CD8-positive, alpha-beta memory T cell (primary cell): ENCODE results near the gene DHX8. TPM values are rescaled to one million over a fixed set of nuclear protein-coding genes. Genes with fewer than 3 reads are reported as not detected.

Source experiments
- CTCF ChIA-PET: fragments of 350-600 bp; sonication (Branson Sonifier 250); formaldehyde crosslinking; loops from one replicate; lab custom pipeline; 2021; ENCODE audit warnings: antibody characterized with exemption; lab: Charles Lee
- POLR2A ChIA-PET: fragments of 350-600 bp; sonication (Branson Sonifier 250); formaldehyde crosslinking; loops from one replicate; lab custom pipeline; 2021; ENCODE audit warnings: antibody characterized with exemption; lab: Charles Lee
- DNase-seq, 5 donors: peaks; one replicate each; pipeline versions ENCODE4 v3.0.0 to v3.0.0-alpha.2; 2020 to 2022; ENCODE audit warnings: mixed read lengths in 1 of 5
- H3K27ac ChIP-seq: one replicate; pipeline ENCODE4 v1.7.0; 2013; ENCODE audit warnings: low read depth, mild to moderate bottlenecking, low read length, moderate library complexity
- H3K27me3 ChIP-seq: 2 replicates; pipeline ENCODE4 v1.7.0; 2013; ENCODE audit warnings: low read length, mild to moderate bottlenecking; ENCODE audit not compliant: insufficient read depth, poor library complexity, severe bottlenecking
- H3K36me3 ChIP-seq: 2 replicates; pipeline ENCODE4 v1.7.0; 2013; ENCODE audit warnings: mild to moderate bottlenecking, low read length, moderate library complexity; ENCODE audit not compliant: insufficient read depth
- H3K4me1 ChIP-seq: 2 replicates; pipeline ENCODE4 v1.7.0; 2013; ENCODE audit warnings: mild to moderate bottlenecking, low read length, moderate library complexity; ENCODE audit not compliant: insufficient read depth
- H3K4me3 ChIP-seq: 2 replicates; pipeline ENCODE4 v1.7.0; 2013; ENCODE audit warnings: mild to moderate bottlenecking, low read length
- H3K9me3 ChIP-seq: 2 replicates; pipeline ENCODE4 v1.7.0; 2013; ENCODE audit warnings: mild to moderate bottlenecking, low read length
- H3K27ac Mint-ChIP-seq, 8 donors: one replicate each; pipeline ENCODE4 v1.8.0; 2020 to 2021; ENCODE audit warnings: mixed read lengths in 8 of 8, mild to moderate bottlenecking in 6 of 8, inconsistent platforms in 3 of 8, moderate library complexity in 3 of 8
- H3K27me3 Mint-ChIP-seq, 2 donors: one replicate each; pipeline ENCODE4 v1.8.0; 2020 to 2021; ENCODE audit warnings: mixed read lengths in 2 of 2, mild to moderate bottlenecking in 1 of 2, moderate library complexity in 1 of 2
- H3K36me3 Mint-ChIP-seq, 3 donors: one replicate each; pipeline ENCODE4 v1.8.0; 2020 to 2021; ENCODE audit warnings: mixed read lengths in 3 of 3, inconsistent platforms in 1 of 3, mild to moderate bottlenecking in 1 of 3
- H3K4me1 Mint-ChIP-seq, 3 donors: one replicate each; pipeline ENCODE4 v1.8.0; 2020 to 2021; ENCODE audit warnings: mixed read lengths in 3 of 3, inconsistent platforms in 1 of 3, mild to moderate bottlenecking in 1 of 3
- H3K4me3 Mint-ChIP-seq, 7 donors: one replicate each; pipeline ENCODE4 v1.8.0; 2020 to 2021; ENCODE audit warnings: mixed read lengths in 7 of 7, mild to moderate bottlenecking in 6 of 7, moderate library complexity in 4 of 7, inconsistent platforms in 2 of 7
- H3K9me3 Mint-ChIP-seq, 5 donors: one replicate each; pipeline ENCODE4 v1.8.0; 2020 to 2022; ENCODE audit warnings: mixed read lengths in 5 of 5, mild to moderate bottlenecking in 3 of 5, moderate library complexity in 2 of 5, inconsistent platforms in 1 of 5
- polyA plus RNA-seq: library from polyadenylated mRNA; unstranded; fragments of 300-500 nt; fragmentation: Illumina TruSeq; gene quantifications from one replicate; pipeline ENCODE4 v1.2.3, GENCODE V29; 2021
- total RNA-seq, 2 experiments: library from RNA; stranded (reverse); gene quantifications; one replicate each; pipeline ENCODE4 v1.2.3, GENCODE V29; 2021

DHX8 gene
- total and polyA plus RNA-seq, 3 experiments from 2014 or later, result 41.6 to 70.8 (median 64.8) TPM

- no peak overlapping the region for H3K4me3 Mint-ChIP-seq
- CTCF ChIA-PET, result no interaction called here
- H3K27ac ChIP-seq, result no peak overlapping the region
- H3K4me1 ChIP-seq, result no peaks in the 10 kb centered on the region
- H3K27me3 Mint-ChIP-seq, result no peaks in the 10 kb centered on the region
- DNase-seq, result no peak
- no peak overlapping the region for H3K27ac Mint-ChIP-seq
- H3K36me3 Mint-ChIP-seq, result peaks cover 18 to 88% (median 38%) of the 10 kb centered on the region in 3 donors
- H3K9me3 ChIP-seq, result no peaks in the 10 kb centered on the region
- H3K4me1 Mint-ChIP-seq, result peaks cover 0 to 9% (median 0%) of the 10 kb centered on the region in 3 donors
- no peak overlapping the region for H3K4me3 ChIP-seq
- no peaks in the 10 kb centered on the region for H3K9me3 Mint-ChIP-seq
- POLR2A ChIA-PET, result no interaction called here
- no peaks in the 10 kb centered on the region for H3K27me3 ChIP-seq
- H3K36me3 ChIP-seq, result peaks cover 69% of the 10 kb centered on the region
These were observed 33.4 kb downstream of the DHX8 start for GRCh38 chr17:43517161-43517560.

GRCh38 chr17:43517615-43518386 lies 34.0 kb downstream of the DHX8 start:
- H3K9me3 ChIP-seq, result no peaks in the 10 kb centered on the region
- H3K36me3 ChIP-seq, result peaks cover 68% of the 10 kb centered on the region
- Mint-ChIP-seq H3K9me3 (no peaks in the 10 kb centered on the region), H3K27me3 (no peaks in the 10 kb centered on the region), H3K4me3 (no peak overlapping the region), H3K27ac (no peak overlapping the region), H3K36me3 (peaks cover 18 to 85% (median 32%) of the 10 kb centered on the region in 3 donors), H3K4me1 (peaks cover 0 to 9% (median 0%) of the 10 kb centered on the region in 3 donors)
- CTCF ChIA-PET, result no interaction called here
- no peak overlapping the region for H3K27ac ChIP-seq
- POLR2A ChIA-PET, result no interaction called here
- no peaks in the 10 kb centered on the region for H3K4me1 ChIP-seq
- H3K4me3 ChIP-seq, result no peak overlapping the region
- H3K27me3 ChIP-seq, result no peaks in the 10 kb centered on the region
- no peak for DNase-seq

GRCh38 chr17:43521389-43521788 lies 37.6 kb downstream of the DHX8 start:
- POLR2A ChIA-PET, result no interaction called here
- Histone ChIP-seq H3K27ac (no peak overlapping the region), H3K4me1 (no peaks in the 10 kb centered on the region), H3K36me3 (peaks cover 80% of the 10 kb centered on the region), H3K27me3 (no peaks in the 10 kb centered on the region), H3K4me3 (no peak overlapping the region), H3K9me3 (no peaks in the 10 kb centered on the region)
- CTCF ChIA-PET, result no interaction called here
- H3K4me3 Mint-ChIP-seq, result no peak overlapping the region
- H3K9me3 Mint-ChIP-seq, result no peaks in the 10 kb centered on the region
- H3K36me3 Mint-ChIP-seq, result peaks cover 18 to 95% (median 37%) of the 10 kb centered on the region in 3 donors
- H3K27me3 Mint-ChIP-seq, result no peaks in the 10 kb centered on the region
- H3K27ac Mint-ChIP-seq, result no peak overlapping the region
- DNase-seq, result no peak
- H3K4me1 Mint-ChIP-seq, result peaks cover 0 to 9% (median 0%) of the 10 kb centered on the region in 3 donors

- CTCF ChIA-PET, result interaction anchor here (1.6 to 2.2 kb wide), 2 partner anchors 42 to 52 kb away, joined by 3 to 5 read pairs; partner anchors contain the start of gene DHX8
- Mint-ChIP-seq H3K4me3 (no peak overlapping the region), H3K9me3 (no peaks in the 10 kb centered on the region), H3K27ac (no peak overlapping the region), H3K27me3 (no peaks in the 10 kb centered on the region), H3K36me3 (peaks cover 11 to 79% (median 22%) of the 10 kb centered on the region in 3 donors), H3K4me1 (peaks cover 0 to 4% (median 0%) of the 10 kb centered on the region in 3 donors)
- Histone ChIP-seq H3K27ac (no peak overlapping the region), H3K4me1 (no peaks in the 10 kb centered on the region), H3K4me3 (no peak overlapping the region), H3K27me3 (no peaks in the 10 kb centered on the region), H3K36me3 (peaks cover 53% of the 10 kb centered on the region), H3K9me3 (no peaks in the 10 kb centered on the region)
- POLR2A ChIA-PET, result no interaction called here
- no peak for DNase-seq
These were observed 41.3 kb downstream of the DHX8 start for GRCh38 chr17:43524945-43525575.

- peaks cover 0 to 60% (median 11%) of the 10 kb centered on the region in 3 donors for H3K36me3 Mint-ChIP-seq
- H3K4me3 ChIP-seq, result no peak overlapping the region
- peak overlapping the region in 1 of 7 donors; percentile 25 for H3K4me3 Mint-ChIP-seq
- no peaks in the 10 kb centered on the region for H3K4me1 ChIP-seq
- H3K9me3 Mint-ChIP-seq, result no peaks in the 10 kb centered on the region
- ChIA-PET CTCF (interaction anchor here (1.2 to 1.6 kb wide), 2 partner anchors 43 to 50 kb away, joined by 3 read pairs; partner anchors contain the start of gene DHX8), POLR2A (no interaction called here)
- H3K4me1 Mint-ChIP-seq, result no peaks in the 10 kb centered on the region
- peak overlapping the region in 2 of 8 donors; percentile 19 to 68 for H3K27ac Mint-ChIP-seq
- H3K27ac ChIP-seq, result no peak overlapping the region
- no peaks in the 10 kb centered on the region for H3K9me3 ChIP-seq
- H3K27me3 ChIP-seq, result no peaks in the 10 kb centered on the region
- no peak for DNase-seq
- no peaks in the 10 kb centered on the region for H3K27me3 Mint-ChIP-seq
- peaks cover 33% of the 10 kb centered on the region for H3K36me3 ChIP-seq
These were observed 43.3 kb downstream of the DHX8 start for GRCh38 chr17:43526886-43527648.

GRCh38 chr17:43528319-43528987 lies 44.7 kb downstream of the DHX8 start:
- no peak overlapping the region for H3K4me3 Mint-ChIP-seq
- no peaks in the 10 kb centered on the region for H3K4me1 ChIP-seq
- no peak overlapping the region for H3K27ac ChIP-seq
- no peak overlapping the region for H3K4me3 ChIP-seq
- no peak overlapping the region for H3K27ac Mint-ChIP-seq
- H3K36me3 Mint-ChIP-seq, result peaks cover 0 to 49% (median 11%) of the 10 kb centered on the region in 3 donors
- no peaks in the 10 kb centered on the region for H3K27me3 ChIP-seq
- H3K36me3 ChIP-seq, result peaks cover 25% of the 10 kb centered on the region
- no peak for DNase-seq
- CTCF ChIA-PET, result no interaction called here
- H3K9me3 ChIP-seq, result no peaks in the 10 kb centered on the region
- no peaks in the 10 kb centered on the region for H3K9me3 Mint-ChIP-seq
- POLR2A ChIA-PET, result no interaction called here
- no peaks in the 10 kb centered on the region for H3K4me1 Mint-ChIP-seq
- H3K27me3 Mint-ChIP-seq, result no peaks in the 10 kb centered on the region

- Mint-ChIP-seq H3K27me3 (no peaks in the 10 kb centered on the region), H3K9me3 (no peaks in the 10 kb centered on the region), H3K4me3 (no peak overlapping the region), H3K4me1 (no peaks in the 10 kb centered on the region), H3K27ac (no peak overlapping the region), H3K36me3 (peaks cover 0 to 42% (median 7%) of the 10 kb centered on the region in 3 donors)
- no peaks in the 10 kb centered on the region for H3K9me3 ChIP-seq
- POLR2A ChIA-PET, result interaction anchor here (0.5 kb wide), 1 partner anchor 103 kb away, joined by 3 read pairs; no protein-coding TSS in a partner anchor
- H3K36me3 ChIP-seq, result peaks cover 18% of the 10 kb centered on the region
- CTCF ChIA-PET, result interaction anchor here (2.7 kb wide), 1 partner anchor 13 kb away, joined by 5 read pairs; no protein-coding TSS in a partner anchor
- H3K4me1 ChIP-seq, result no peaks in the 10 kb centered on the region
- no peak overlapping the region for H3K4me3 ChIP-seq
- no peaks in the 10 kb centered on the region for H3K27me3 ChIP-seq
- DNase-seq, result no peak
- no peak overlapping the region for H3K27ac ChIP-seq
These were observed 45.4 kb downstream of the DHX8 start for GRCh38 chr17:43528988-43529814.
